Measurements from ENCODE around the gene ALKBH4. TPM values are rescaled to one million over a fixed set of nuclear protein-coding genes. Genes with fewer than 3 reads are reported as not detected.

The ALKBH4 gene
- total RNA-seq, 1 donor from 2014 or later = 11.2 TPM

GRCh38 chr7:102444961-102445673, 19.5 kb downstream of the ALKBH4 start:
- Mint-ChIP-seq H3K4me1 (ENCODE audit: low read depth) (no peaks in the 10 kb centered on the region), H3K27me3 (ENCODE audit: insufficient read depth) (no peaks in the 10 kb centered on the region), H3K36me3 (ENCODE audit: low read depth) (peaks cover 18% of the 10 kb centered on the region), H3K9me3 (no peaks in the 10 kb centered on the region), H3K4me3 (no peak overlapping the region), H3K27ac (no peak overlapping the region)
- no peak for DNase-seq (ENCODE audit: low spot score)
- intact Hi-C loops (cut with micrococcal nuclease) = no loop called here

- Mint-ChIP-seq H3K4me3 (no peak overlapping the region), H3K27ac (no peak overlapping the region), H3K36me3 (ENCODE audit: low read depth) (peaks cover 19% of the 10 kb centered on the region), H3K4me1 (ENCODE audit: low read depth) (peaks cover 11% of the 10 kb centered on the region), H3K9me3 (no peaks in the 10 kb centered on the region), H3K27me3 (ENCODE audit: insufficient read depth) (no peaks in the 10 kb centered on the region)
- DNase-seq (ENCODE audit: low spot score) = no peak
- intact Hi-C loops (cut with micrococcal nuclease) = no loop called here
Measured at GRCh38 chr7:102439963-102440795, 24.5 kb downstream of the ALKBH4 start.

DNA sequence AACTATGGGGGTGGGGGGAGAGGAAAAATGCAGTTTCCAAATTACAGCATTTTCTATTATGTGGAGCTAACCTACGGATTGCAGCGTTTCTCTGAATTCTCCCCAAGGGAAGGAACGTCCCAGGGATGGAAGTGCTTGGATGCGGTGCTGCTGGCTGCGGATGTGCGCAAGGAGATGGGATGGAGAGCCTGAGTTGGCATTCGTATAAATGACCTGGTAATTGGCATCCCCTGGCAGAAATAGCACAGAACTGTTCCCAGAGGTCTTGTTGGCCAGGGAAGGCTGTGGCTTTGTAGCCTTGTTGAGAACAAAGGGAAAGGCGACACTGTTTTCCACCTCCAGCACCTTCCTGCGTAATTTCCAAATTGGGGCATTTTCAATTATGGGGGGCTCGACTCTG, 28.5 kb downstream of the ALKBH4 start:
- DNase-seq (ENCODE audit: low spot score) = no peak
- H3K36me3 Mint-ChIP-seq (ENCODE audit: low read depth) = peaks cover 12% of the 10 kb centered on the region
- H3K27ac Mint-ChIP-seq = peak overlapping the region; percentile 18
- no peaks in the 10 kb centered on the region for H3K9me3 Mint-ChIP-seq
- H3K27me3 Mint-ChIP-seq (ENCODE audit: insufficient read depth) = no peaks in the 10 kb centered on the region
- peaks cover 33% of the 10 kb centered on the region for H3K4me1 Mint-ChIP-seq (ENCODE audit: low read depth)
- intact Hi-C loops (cut with micrococcal nuclease) = no loop called here
- peak overlapping the region; percentile 49 for H3K4me3 Mint-ChIP-seq

DNA sequence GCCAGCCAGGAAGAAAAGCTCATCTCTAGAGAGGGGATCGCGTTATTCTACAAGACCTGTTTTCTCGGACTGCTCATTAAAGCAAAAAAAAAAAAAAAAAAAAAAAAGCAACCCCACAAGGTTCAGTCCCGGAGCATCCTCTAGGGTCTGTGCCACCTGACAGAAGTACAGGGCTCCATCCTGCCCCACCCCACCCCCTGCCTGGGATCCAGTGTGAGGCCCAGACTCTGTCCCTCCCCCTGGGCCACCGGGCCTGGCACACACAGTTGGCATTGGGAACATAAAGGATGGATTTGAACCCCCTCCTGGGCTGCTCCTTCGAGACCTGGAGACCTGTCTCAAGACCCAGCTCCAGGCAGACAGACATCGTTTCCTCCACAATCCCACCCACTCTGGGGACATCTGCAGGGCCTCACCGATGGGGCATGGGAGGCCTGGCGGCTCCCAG, 30.6 kb downstream of the ALKBH4 start:
- Mint-ChIP-seq H3K27me3 (ENCODE audit: insufficient read depth) (no peaks in the 10 kb centered on the region), H3K36me3 (ENCODE audit: low read depth) (peaks cover 17% of the 10 kb centered on the region), H3K27ac (peak overlapping the region; percentile 82), H3K4me1 (ENCODE audit: low read depth) (peaks cover 52% of the 10 kb centered on the region), H3K9me3 (no peaks in the 10 kb centered on the region), H3K4me3 (peak overlapping the region; percentile 84)
- no peak for DNase-seq (ENCODE audit: low spot score)
- intact Hi-C loops (cut with micrococcal nuclease) = loop anchor here (1.0 kb wide), 2 partner anchors 30 kb away; partner anchors contain the start of genes ALKBH4 and LRWD1

GRCh38 chr7:102433219-102434038, 31.2 kb downstream of the ALKBH4 start, which contains the start of gene ORAI2:
TSS of gene ORAI2 (plus strand) at chr7:102433575. CDS start at chr7:102438957, 5,382 bp downstream.
- intact Hi-C loops (cut with micrococcal nuclease) = loop anchor here (1.0 kb wide), 3 partner anchors 18 to 31 kb away; partner anchors contain the start of genes ALKBH4 and LRWD1
- DNase-seq (ENCODE audit: low spot score) = peak; percentile 82
- Mint-ChIP-seq H3K27me3 (ENCODE audit: insufficient read depth) (no peaks in the 10 kb centered on the region), H3K27ac (peak within 1 kb of the TSS; percentile 87), H3K36me3 (ENCODE audit: low read depth) (peaks cover 17% of the 10 kb centered on the region), H3K4me1 (ENCODE audit: low read depth) (peaks cover 58% of the 10 kb centered on the region), H3K9me3 (no peaks in the 10 kb centered on the region), H3K4me3 (peak within 1 kb of the TSS; percentile 84)

DNA sequence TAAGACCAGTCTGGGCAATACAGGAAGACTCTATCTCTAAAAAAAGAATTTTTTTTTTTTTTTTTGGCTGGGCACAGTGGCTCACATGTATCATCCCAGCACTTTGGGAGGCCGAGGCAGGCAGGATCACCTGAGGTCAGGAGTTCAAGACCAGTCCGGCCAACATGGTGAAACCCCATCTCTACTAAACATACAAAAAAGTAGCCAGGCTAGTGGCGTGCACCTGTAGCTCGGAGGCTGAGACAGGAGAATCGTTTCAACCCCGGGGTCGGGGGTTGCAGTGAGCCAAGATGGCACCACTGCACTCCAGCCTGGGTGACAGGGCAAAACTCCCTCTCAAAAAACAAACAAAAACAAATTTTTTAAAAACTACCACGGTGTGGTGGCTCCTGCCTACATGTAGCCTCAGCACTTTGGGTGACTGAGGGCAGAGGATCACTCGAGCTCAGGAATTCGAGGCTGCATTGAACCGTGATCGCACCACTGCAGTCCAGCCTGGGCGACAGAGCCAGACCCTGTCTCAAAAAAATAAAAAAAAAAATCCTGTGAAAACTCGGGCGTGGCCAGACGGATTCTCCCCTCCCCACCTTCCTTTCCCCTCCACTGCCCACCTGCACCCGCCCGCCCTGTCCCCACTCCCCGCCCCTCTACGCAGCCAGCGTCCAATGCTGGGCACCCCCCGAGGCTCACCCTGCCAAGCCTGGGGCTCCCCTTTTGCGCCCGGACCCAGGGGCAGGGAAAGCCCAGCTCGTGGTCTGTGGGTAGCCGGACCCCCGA, 32.0 kb downstream of the ALKBH4 start:
- Mint-ChIP-seq H3K36me3 (ENCODE audit: low read depth) (peaks cover 17% of the 10 kb centered on the region), H3K27me3 (ENCODE audit: insufficient read depth) (no peaks in the 10 kb centered on the region), H3K9me3 (no peaks in the 10 kb centered on the region), H3K4me3 (peak overlapping the region; percentile 79), H3K27ac (peak overlapping the region; percentile 87), H3K4me1 (ENCODE audit: low read depth) (peaks cover 64% of the 10 kb centered on the region)
- intact Hi-C loops (cut with micrococcal nuclease) = loop anchor here (1.0 kb wide), 1 partner anchor 17 kb away; no protein-coding TSS in a partner anchor
- no peak for DNase-seq (ENCODE audit: low spot score)

DNA sequence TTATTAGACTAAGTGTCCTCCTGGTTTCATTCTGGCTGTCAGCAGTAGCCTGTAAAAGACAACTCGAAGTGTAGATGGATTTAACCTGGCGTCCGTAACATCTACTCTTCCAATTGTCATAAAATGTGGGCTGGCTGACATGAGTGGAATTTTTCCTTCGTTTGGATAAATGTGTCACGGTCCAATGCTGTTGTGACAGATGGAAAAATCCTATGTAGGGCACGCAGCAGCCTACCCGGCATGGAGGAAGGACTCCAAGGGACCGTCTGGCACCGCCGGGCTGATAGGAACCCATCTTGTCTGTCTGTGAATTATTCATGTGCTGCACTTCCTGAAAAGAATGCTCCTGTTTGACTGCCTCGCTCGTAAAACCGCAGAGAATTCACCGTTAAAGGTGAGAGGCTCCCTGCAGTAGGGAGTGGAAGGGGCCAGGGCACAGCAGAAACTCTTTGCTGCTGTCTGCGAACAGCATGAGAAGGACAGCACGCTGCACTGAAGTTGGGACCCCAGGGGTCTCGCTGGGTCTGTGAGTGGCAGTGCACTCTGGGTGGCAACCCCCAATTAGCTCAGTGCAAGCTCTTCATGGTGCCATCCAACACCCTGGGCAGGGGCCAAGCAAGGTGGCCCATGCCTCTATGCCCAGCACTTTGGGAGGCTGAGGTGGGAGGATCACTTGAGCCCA, 32.9 kb downstream of the ALKBH4 start:
- Mint-ChIP-seq H3K4me1 (ENCODE audit: low read depth) (peaks cover 69% of the 10 kb centered on the region), H3K9me3 (no peaks in the 10 kb centered on the region), H3K27me3 (ENCODE audit: insufficient read depth) (no peaks in the 10 kb centered on the region), H3K27ac (peak overlapping the region; percentile 87), H3K36me3 (ENCODE audit: low read depth) (peaks cover 19% of the 10 kb centered on the region), H3K4me3 (peak overlapping the region; percentile 79)
- DNase-seq (ENCODE audit: low spot score) = peak; percentile 56
- intact Hi-C loops (cut with micrococcal nuclease) = no loop called here

- H3K27me3 Mint-ChIP-seq (ENCODE audit: insufficient read depth) = no peaks in the 10 kb centered on the region
- no peak for DNase-seq (ENCODE audit: low spot score)
- H3K4me1 Mint-ChIP-seq (ENCODE audit: low read depth) = peaks cover 75% of the 10 kb centered on the region
Measured at GRCh38 chr7:102429141-102429899, 35.3 kb downstream of the ALKBH4 start.

GRCh38 chr7:102427019-102427405, 37.7 kb downstream of the ALKBH4 start:
- peaks cover 28% of the 10 kb centered on the region for H3K36me3 Mint-ChIP-seq (ENCODE audit: low read depth)
- H3K9me3 Mint-ChIP-seq = no peaks in the 10 kb centered on the region
- intact Hi-C loops (cut with micrococcal nuclease) = loop anchor here (2.0 kb wide), 1 partner anchor 38 kb away; the partner anchor contains the start of genes ALKBH4 and LRWD1
- H3K27me3 Mint-ChIP-seq (ENCODE audit: insufficient read depth) = no peaks in the 10 kb centered on the region
- no peak for DNase-seq (ENCODE audit: low spot score)
- H3K27ac Mint-ChIP-seq = peak overlapping the region; percentile 100
- peak overlapping the region; percentile 86 for H3K4me3 Mint-ChIP-seq
- H3K4me1 Mint-ChIP-seq (ENCODE audit: low read depth) = peaks cover 76% of the 10 kb centered on the region

More at GRCh38 chr7:102429141-102429899, 35.3 kb downstream of the ALKBH4 start:
- peak overlapping the region; percentile 76 for H3K27ac Mint-ChIP-seq
- peaks cover 23% of the 10 kb centered on the region for H3K36me3 Mint-ChIP-seq (ENCODE audit: low read depth)
- no peak overlapping the region for H3K4me3 Mint-ChIP-seq
- H3K9me3 Mint-ChIP-seq = no peaks in the 10 kb centered on the region
- intact Hi-C loops (cut with micrococcal nuclease) = no loop called here

GRCh38 chr7:102426268-102427018, 38.2 kb downstream of the ALKBH4 start:
- Mint-ChIP-seq H3K27ac (peak overlapping the region; percentile 100), H3K4me3 (peak overlapping the region; percentile 86), H3K36me3 (ENCODE audit: low read depth) (peaks cover 28% of the 10 kb centered on the region), H3K9me3 (no peaks in the 10 kb centered on the region), H3K4me1 (ENCODE audit: low read depth) (peaks cover 70% of the 10 kb centered on the region), H3K27me3 (ENCODE audit: insufficient read depth) (no peaks in the 10 kb centered on the region)
- peak; percentile 73 for DNase-seq (ENCODE audit: low spot score)
- intact Hi-C loops (cut with micrococcal nuclease) = loop anchor here (1.0 to 2.0 kb wide), 3 partner anchors 11 to 38 kb away; partner anchors contain the start of genes ALKBH4, LRWD1 and PRKRIP1

All from activated T-helper 1 cell treated with anti-CD3 and anti-CD28 coated beads, Interleukin-12 subunit alpha, Interleukin-12 subunit beta, Interleukin-2, Interleukin-4 antibody, amounts not matched to agents 30 ng/mL and 10 ng/mL and 1 ng/mL, durations not matched to agents 14 hours and 24 hours and 36 hours (primary cell).